GM10248 (cell line): Measurements from ENCODE around the gene RTBDN.
A peak's percentile ranks its signal among the peaks of the same experiment; 100 is the strongest.

Experiments
- CTCF ChIA-PET: fragments of 300-600 bp; sonication (Branson Sonifier 250); formaldehyde crosslinking; extraction: SDS; loops from one replicate; lab custom pipeline; 2021; ENCODE audit warnings: antibody characterized with exemption; lab: Yijun Ruan, JAX
- POLR2A ChIA-PET: fragments of 350-650 bp; sonication (Branson Sonifier 250); formaldehyde crosslinking; extraction: SDS; loops from one replicate; lab custom pipeline; 2020; ENCODE audit warnings: antibody characterized with exemption; lab: Yijun Ruan, JAX
- DNase-seq: peaks from one replicate; pipeline ENCODE4 v3.0.0; 2012; ENCODE audit errors: extremely low spot score
- TF ChIP-seq, protein P1 (sequence below): IDR thresholded peaks from 2 replicates; pipeline ENCODE4 v1.5.1; 2012; ENCODE audit warnings: mild to moderate bottlenecking, low read depth; ENCODE audit errors: extremely low read depth, missing control alignments, control extremely low read depth

Gene RTBDN

DNA sequence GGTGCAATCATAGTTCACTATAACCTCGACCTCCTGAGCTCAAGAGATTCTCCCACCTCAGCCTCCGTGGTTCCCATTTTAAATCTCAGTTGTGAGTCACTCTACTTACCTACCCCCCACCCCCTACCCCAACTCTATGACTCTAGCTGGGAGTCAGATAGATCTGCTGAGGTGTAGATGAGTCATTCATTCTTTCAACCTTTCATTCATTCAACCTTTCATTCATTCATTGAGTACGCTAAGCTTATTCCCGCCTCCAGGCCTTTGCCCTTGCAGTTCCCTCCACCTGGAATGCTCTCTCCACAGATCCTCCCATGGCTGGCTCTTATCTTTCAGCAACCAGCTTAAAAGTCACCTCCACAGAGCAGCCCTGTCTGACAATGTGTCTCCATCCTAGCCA is 2.8 kb upstream of the RTBDN start:
- CTCF ChIA-PET: interaction anchor here (0.6 to 3.9 kb wide), 11 partner anchors 10 to 128 kb away, joined by 3 to 18 read pairs (median 4); partner anchors contain the start of gene DNASE2

DNA sequence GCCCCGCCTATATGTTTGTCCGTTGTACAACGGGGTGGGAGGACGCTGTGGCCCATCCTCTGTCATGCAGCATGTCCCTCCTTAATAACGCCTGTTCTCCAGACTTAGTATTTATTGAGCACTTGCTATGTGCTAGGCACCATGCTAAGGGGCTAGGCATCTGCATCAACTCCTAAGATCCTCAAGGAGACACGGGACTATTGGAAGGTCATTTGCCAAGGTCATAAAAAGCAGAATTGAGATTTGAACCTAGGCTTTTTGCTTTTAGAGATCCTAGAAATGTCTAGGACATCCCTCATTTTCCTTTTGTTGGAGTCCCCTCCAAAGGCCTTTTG is 2.1 kb upstream of the RTBDN start:
- ChIA-PET POLR2A (no interaction called here), CTCF (interaction anchor here (0.6 to 3.9 kb wide), 7 partner anchors 11 to 129 kb away, joined by 3 to 18 read pairs (median 4); no protein-coding TSS in a partner anchor)

More for the DNA sequence above, 2.8 kb upstream of the RTBDN start:
- no peak for DNase-seq
- TF ChIP-seq, protein P1, sequence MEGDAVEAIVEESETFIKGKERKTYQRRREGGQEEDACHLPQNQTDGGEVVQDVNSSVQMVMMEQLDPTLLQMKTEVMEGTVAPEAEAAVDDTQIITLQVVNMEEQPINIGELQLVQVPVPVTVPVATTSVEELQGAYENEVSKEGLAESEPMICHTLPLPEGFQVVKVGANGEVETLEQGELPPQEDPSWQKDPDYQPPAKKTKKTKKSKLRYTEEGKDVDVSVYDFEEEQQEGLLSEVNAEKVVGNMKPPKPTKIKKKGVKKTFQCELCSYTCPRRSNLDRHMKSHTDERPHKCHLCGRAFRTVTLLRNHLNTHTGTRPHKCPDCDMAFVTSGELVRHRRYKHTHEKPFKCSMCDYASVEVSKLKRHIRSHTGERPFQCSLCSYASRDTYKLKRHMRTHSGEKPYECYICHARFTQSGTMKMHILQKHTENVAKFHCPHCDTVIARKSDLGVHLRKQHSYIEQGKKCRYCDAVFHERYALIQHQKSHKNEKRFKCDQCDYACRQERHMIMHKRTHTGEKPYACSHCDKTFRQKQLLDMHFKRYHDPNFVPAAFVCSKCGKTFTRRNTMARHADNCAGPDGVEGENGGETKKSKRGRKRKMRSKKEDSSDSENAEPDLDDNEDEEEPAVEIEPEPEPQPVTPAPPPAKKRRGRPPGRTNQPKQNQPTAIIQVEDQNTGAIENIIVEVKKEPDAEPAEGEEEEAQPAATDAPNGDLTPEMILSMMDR: no peak
- POLR2A ChIA-PET: no interaction called here

DNA sequence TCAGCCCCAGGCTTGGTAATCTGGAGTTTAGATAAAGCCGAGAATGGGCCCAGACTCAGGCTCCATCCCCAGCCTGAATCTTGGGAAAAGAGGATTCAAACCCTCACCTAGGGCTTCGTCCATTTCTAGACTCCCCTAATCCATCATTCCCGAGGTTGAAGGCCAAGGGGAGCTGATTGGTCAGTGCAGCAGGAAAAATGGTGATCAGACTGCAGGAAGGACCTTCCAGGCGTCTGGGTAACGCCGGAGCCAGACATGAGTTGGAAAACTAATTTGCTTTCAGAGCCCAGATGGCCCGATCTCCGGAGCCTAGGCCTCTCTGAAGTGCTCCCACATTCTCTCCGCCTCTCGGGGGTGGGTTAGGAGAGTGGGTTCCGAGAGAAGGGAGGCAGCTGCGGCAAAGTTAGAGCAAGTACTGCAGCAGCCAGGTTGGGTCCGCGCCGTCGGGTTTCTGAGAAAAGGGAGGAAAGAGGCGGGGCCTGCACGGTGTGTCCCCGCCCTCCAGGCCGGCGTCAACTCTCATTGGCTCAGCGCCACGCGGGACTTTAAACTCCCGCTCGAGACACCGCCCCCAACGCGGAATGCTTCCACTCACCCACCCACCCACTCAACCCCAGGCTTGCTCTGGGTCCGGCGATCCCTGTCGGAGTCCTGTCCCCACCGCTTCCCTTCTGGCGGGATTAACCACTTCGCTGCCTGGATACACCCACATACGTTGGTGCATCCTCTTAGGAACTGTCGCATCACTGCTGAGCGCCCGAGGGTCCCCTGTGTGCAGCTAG is 788 bp upstream of the RTBDN start:
- ChIA-PET CTCF (interaction anchor here (1.0 to 3.9 kb wide), 4 partner anchors 13 to 75 kb away, joined by 3 to 20 read pairs (median 11); no protein-coding TSS in a partner anchor), POLR2A (no interaction called here)
- TF ChIP-seq, protein P1: no peak
- DNase-seq: no peak

More for the DNA sequence above, 2.1 kb upstream of the RTBDN start:
- TF ChIP-seq, protein P1: no peak
- DNase-seq: no peak

DNA sequence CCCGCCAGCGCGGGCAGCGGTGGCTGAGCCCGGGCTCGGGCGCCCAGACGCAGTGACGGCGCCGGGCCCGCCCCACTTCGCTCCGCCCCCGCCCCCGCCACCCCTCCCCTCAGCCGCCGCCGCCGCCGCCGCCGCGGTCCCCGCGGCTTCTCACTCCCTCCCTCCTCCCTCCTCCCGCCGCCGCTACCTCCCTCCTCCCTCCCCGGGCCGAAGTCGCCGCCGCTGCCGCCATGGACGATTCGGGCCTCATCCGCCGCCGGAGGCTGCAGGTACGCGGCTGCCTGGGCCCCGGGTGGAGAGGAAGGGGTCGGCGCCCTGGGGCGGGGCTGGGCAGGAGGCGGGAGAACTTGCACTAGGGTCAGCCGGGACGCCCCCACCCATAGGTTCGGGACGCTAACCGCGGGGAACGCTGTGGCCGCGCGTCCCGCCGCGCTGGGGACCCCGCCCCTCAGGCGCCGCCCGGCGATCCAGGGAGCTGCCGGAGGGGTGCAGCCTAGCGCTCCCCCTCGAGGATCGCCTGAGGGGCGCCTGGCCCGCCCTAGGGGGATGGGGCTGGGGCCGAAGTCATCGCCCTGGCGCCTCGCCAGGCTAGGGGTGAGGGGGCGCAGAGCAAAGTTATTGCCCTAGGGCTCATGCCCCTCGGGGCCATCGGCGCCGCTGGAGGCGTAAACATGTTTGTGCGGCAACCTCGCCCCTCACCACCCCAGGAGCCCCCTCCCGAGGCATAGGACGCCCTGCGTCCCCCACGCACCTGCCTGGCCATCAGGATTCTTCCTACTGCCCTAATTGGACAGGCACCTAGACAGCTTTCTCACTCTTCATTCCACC is 427 bp downstream of the RTBDN start:
- ChIA-PET CTCF (interaction anchor here (1.0 to 3.9 kb wide), 7 partner anchors 14 to 131 kb away, joined by 3 to 20 read pairs (median 4); no protein-coding TSS in a partner anchor), POLR2A (no interaction called here)
- DNase-seq: peak; percentile 69
- TF ChIP-seq, protein P1: no peak

DNA sequence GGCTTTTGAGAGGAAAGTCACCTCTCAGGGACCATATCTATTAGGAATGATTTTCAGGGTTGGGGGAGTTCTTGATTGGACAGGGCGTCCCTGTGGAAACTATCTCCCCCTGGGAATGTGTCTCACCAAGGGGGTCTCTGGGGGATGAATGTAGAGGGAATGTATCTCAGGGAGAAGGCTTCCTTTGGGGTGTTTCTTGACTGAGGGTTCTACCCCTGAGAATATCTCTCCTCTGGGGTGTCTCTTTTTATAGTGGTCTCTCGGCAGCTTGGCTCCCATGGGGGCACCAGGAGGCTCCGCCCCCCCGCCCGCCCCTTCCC is 1.0 kb downstream of the RTBDN start:
- ChIA-PET POLR2A (no interaction called here), CTCF (interaction anchor here (1.1 to 2.9 kb wide), 3 partner anchors 14 to 94 kb away, joined by 3 to 20 read pairs (median 5); no protein-coding TSS in a partner anchor)
- DNase-seq: no peak
- TF ChIP-seq, protein P1: no peak

DNA sequence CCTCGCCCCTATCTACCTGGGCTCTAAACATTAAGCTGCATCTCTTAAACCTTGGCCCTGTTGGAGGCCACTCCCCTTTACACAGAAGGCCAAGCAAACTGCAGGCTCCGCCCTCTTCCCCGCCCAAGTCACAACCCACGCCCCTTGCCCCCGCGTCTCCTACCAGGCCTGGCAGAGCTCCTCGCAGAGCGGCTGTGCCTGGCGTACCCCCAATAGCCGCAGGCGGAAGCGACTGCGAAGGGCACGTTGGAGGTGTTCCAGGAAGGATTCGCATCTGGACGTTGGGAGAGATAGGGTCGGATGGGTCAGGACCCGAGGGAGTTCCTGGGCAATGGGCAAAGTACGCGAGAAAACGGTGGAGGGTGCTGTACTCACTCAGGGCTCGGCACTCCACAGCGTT is 5.9 kb downstream of the RTBDN start:
- POLR2A ChIA-PET: no interaction called here
- CTCF ChIA-PET: interaction anchor here (1.1 to 3.2 kb wide), 5 partner anchors 10 to 68 kb away, joined by 3 to 14 read pairs (median 5); no protein-coding TSS in a partner anchor
- TF ChIP-seq, protein P1: no peak
- DNase-seq: peak; percentile 55
